Left hindlimb (tissue), 1 donor: ENCODE measurements around the gene VIPR1.

Experiments used
- DNase-seq: peaks from one replicate; pipeline ENCODE4 v3.0.0-alpha.2; 2018

The VIPR1 gene

GRCh38 chr3:42511736-42512135, 9.3 kb downstream of the VIPR1 start:
- no peak for DNase-seq

GRCh38 chr3:42513121-42513520, 10.7 kb downstream of the VIPR1 start:
- no peak for DNase-seq

- DNase-seq: no peak
Observed at GRCh38 chr3:42513521-42513920, 11.1 kb downstream of the VIPR1 start.

GRCh38 chr3:42514876-42515275, 12.4 kb downstream of the VIPR1 start:
- DNase-seq: no peak

GRCh38 chr3:42515391-42515916, 13.0 kb downstream of the VIPR1 start:
- DNase-seq: no peak

- no peak for DNase-seq
Observed at GRCh38 chr3:42515976-42516375, 13.5 kb downstream of the VIPR1 start.

GRCh38 chr3:42516443-42516842, 14.0 kb downstream of the VIPR1 start:
- no peak for DNase-seq

- DNase-seq: no peak
Observed at GRCh38 chr3:42517117-42517516, 14.7 kb downstream of the VIPR1 start.

- DNase-seq: no peak
Observed at GRCh38 chr3:42518800-42519567, 16.5 kb downstream of the VIPR1 start.

GRCh38 chr3:42519568-42519962, 17.1 kb downstream of the VIPR1 start:
- DNase-seq: no peak

GRCh38 chr3:42520336-42520735, 17.9 kb downstream of the VIPR1 start:
- no peak for DNase-seq

- DNase-seq: no peak
Observed at GRCh38 chr3:42520906-42521305, 18.5 kb downstream of the VIPR1 start.

GRCh38 chr3:42524751-42525150, 22.3 kb downstream of the VIPR1 start:
- no peak for DNase-seq

GRCh38 chr3:42525212-42525611, 22.8 kb downstream of the VIPR1 start:
- no peak for DNase-seq

GRCh38 chr3:42525736-42526345, 23.4 kb downstream of the VIPR1 start:
- DNase-seq: no peak

- DNase-seq: no peak
Observed at GRCh38 chr3:42526616-42527367, 24.3 kb downstream of the VIPR1 start.

GRCh38 chr3:42527368-42527917, 25.0 kb downstream of the VIPR1 start:
- DNase-seq: no peak

- DNase-seq: no peak
Observed at GRCh38 chr3:42529468-42529867, 27.0 kb downstream of the VIPR1 start.

GRCh38 chr3:42530073-42530472, 27.6 kb downstream of the VIPR1 start:
- DNase-seq: no peak

GRCh38 chr3:42531470-42531869, 29.0 kb downstream of the VIPR1 start:
- no peak for DNase-seq

GRCh38 chr3:42532229-42532628, 29.8 kb downstream of the VIPR1 start:
- DNase-seq: no peak

GRCh38 chr3:42533161-42533897, 30.9 kb downstream of the VIPR1 start:
- DNase-seq: no peak
